GM23338 (cell line): ENCODE data around the gene SFTPB. TPM values are rescaled to one million over a fixed set of nuclear protein-coding genes. Genes with fewer than 3 reads are reported as not detected.

Source experiments
- ATAC-seq: fragments of 200-7000 bp; cut with Tn5 transposase; 3 replicates; pipeline ENCODE4 v1.9.1; 2020
- DNase-seq: peaks from one replicate; pipeline ENCODE4 v3.0.0-alpha.2; 2015; ENCODE audit warnings: low spot score
- H2AFZ ChIP-seq: fragments of 200-600 bp; sonication (generic); 2 replicates; pipeline ENCODE4 v1.8.0; 2016; ENCODE audit warnings: antibody characterized with exemption, mild to moderate bottlenecking, moderate library complexity
- H3F3A ChIP-seq: fragments of 200-600 bp; sonication (generic); replicated peaks from 2 replicates; pipeline ENCODE4 v1.8.0; 2017; ENCODE audit warnings: antibody characterized with exemption, mixed run types, low read depth
- H3K27ac ChIP-seq: fragments of 200-600 bp; sonication (generic); 2 replicates; pipeline ENCODE4 v1.6.1; 2016; ENCODE audit warnings: low read depth
- H3K27me3 ChIP-seq: fragments of 200-600 bp; sonication (generic); 2 replicates; pipeline ENCODE4 v1.8.0; 2016; ENCODE audit warnings: mild to moderate bottlenecking, mixed run types, moderate library complexity; ENCODE audit not compliant: insufficient read depth
- H3K36me3 ChIP-seq: fragments of 200-600 bp; sonication (generic); 2 replicates; pipeline ENCODE4 v1.8.0; 2016; ENCODE audit warnings: mild to moderate bottlenecking; ENCODE audit not compliant: insufficient read depth
- H3K4me1 ChIP-seq: fragments of 200-600 bp; sonication (generic); 2 replicates; pipeline ENCODE4 v1.8.0; 2016; ENCODE audit warnings: mild to moderate bottlenecking, moderate library complexity; ENCODE audit not compliant: insufficient read depth
- H3K4me2 ChIP-seq: fragments of 200-600 bp; sonication (generic); 2 replicates; pipeline ENCODE4 v1.7.1; 2017; ENCODE audit warnings: mixed run types
- H3K4me3 ChIP-seq: fragments of 200-600 bp; sonication (generic); 2 replicates; pipeline ENCODE4 v1.6.1; 2016; ENCODE audit warnings: mixed run types
- H3K79me2 ChIP-seq: fragments of 200-600 bp; sonication (generic); replicated peaks from 2 replicates; pipeline ENCODE4 v1.8.0; 2017; ENCODE audit warnings: mild to moderate bottlenecking; ENCODE audit not compliant: insufficient read depth
- H3K9me2 ChIP-seq: fragments of 200-600 bp; sonication (generic); 2 replicates; pipeline ENCODE4 v1.8.0; 2017; ENCODE audit not compliant: insufficient read depth
- H4K20me1 ChIP-seq: fragments of 200-600 bp; sonication (generic); replicated peaks from 2 replicates; pipeline ENCODE4 v1.8.0; 2017; ENCODE audit warnings: mild to moderate bottlenecking; ENCODE audit not compliant: insufficient read depth
- H3K27ac Mint-ChIP-seq: 2 replicates; pipeline ENCODE4 v1.8.0; 2020; ENCODE audit warnings: inconsistent platforms, mild to moderate bottlenecking, moderate library complexity, mixed read lengths
- H3K27me3 Mint-ChIP-seq: 3 replicates; pipeline ENCODE4 v1.8.0; 2022; ENCODE audit warnings: low read depth, mild to moderate bottlenecking, moderate library complexity, mixed read lengths, inconsistent platforms; ENCODE audit not compliant: insufficient read depth, poor library complexity
- H3K36me3 Mint-ChIP-seq: 3 replicates; pipeline ENCODE4 v1.8.0; 2021; ENCODE audit warnings: low read depth, mild to moderate bottlenecking, inconsistent platforms, moderate library complexity, mixed read lengths
- H3K4me1 Mint-ChIP-seq: 3 replicates; pipeline ENCODE4 v1.8.0; 2020; ENCODE audit warnings: mild to moderate bottlenecking, inconsistent platforms, mixed read lengths
- H3K4me3 Mint-ChIP-seq: 3 replicates; pipeline ENCODE4 v1.8.0; 2021; ENCODE audit warnings: moderate library complexity, mild to moderate bottlenecking, inconsistent platforms, mixed read lengths
- H3K9me3 Mint-ChIP-seq: 3 replicates; pipeline ENCODE4 v1.8.0; 2020; ENCODE audit warnings: moderate library complexity, mild to moderate bottlenecking, inconsistent platforms, mixed read lengths
- CREB1 ChIP-seq: fragments of 250-450 bp; sonication (Bioruptor Pico); IDR thresholded peaks from 2 replicates; pipeline ENCODE4 v1.5.0; 2020; ENCODE audit warnings: low read depth, mild to moderate bottlenecking, moderate library complexity
- EZH2phosphoT487 ChIP-seq: fragments of 200-600 bp; sonication (generic); IDR thresholded peaks from one replicate; pipeline ENCODE4 v1.8.1; 2018; ENCODE audit warnings: antibody characterized with exemption; ENCODE audit not compliant: unreplicated experiment
- JUNB ChIP-seq: IDR thresholded peaks from one replicate; pipeline ENCODE4 v1.6.1; 2016; ENCODE audit warnings: antibody characterized with exemption; ENCODE audit not compliant: unreplicated experiment
- POLR2AphosphoS5 ChIP-seq: IDR thresholded peaks from 2 replicates; pipeline ENCODE4 v1.6.1; 2016; ENCODE audit warnings: antibody characterized with exemption, low read depth
- REST ChIP-seq: IDR thresholded peaks from one replicate; pipeline ENCODE4 v1.6.1; 2018; ENCODE audit warnings: antibody characterized with exemption; ENCODE audit not compliant: unreplicated experiment
- ZNF114 ChIP-seq: fragments of 250-450 bp; sonication (Bioruptor Pico); IDR thresholded peaks from 2 replicates; pipeline ENCODE4 v1.5.0; 2020; ENCODE audit warnings: mild to moderate bottlenecking, moderate library complexity
- ZNF331 ChIP-seq: fragments of 250-450 bp; sonication (Bioruptor Pico); IDR thresholded peaks from 2 replicates; pipeline ENCODE4 v1.5.0; 2020; ENCODE audit warnings: low read depth, mild to moderate bottlenecking, moderate library complexity
- ZNF462 ChIP-seq: fragments of 250-450 bp; sonication (Bioruptor Pico); IDR thresholded peaks from 2 replicates; pipeline ENCODE4 v1.5.0; 2020; ENCODE audit warnings: mild to moderate bottlenecking, moderate library complexity
- polyA plus RNA-seq: library from polyadenylated mRNA; unstranded; fragments of >200 nt; fragmentation: Nextera tagmentation; extraction: Ambion mirVana; gene quantifications from 2 replicates; pipeline ENCODE4 v1.2.1, GENCODE V29; 2016
- total RNA-seq: library from RNA; depleted of rRNA; stranded (reverse); fragments of >200 nt; shearing (Covaris generic); gene quantifications from 2 replicates; pipeline ENCODE4 v1.2.3, GENCODE V29; 2014
- TF ChIP-seq, protein P1 (sequence below), 2 experiments: fragments of 200-600 bp in 1 of 2; sonication (generic) in 1 of 2; conservative IDR thresholded peaks; 2 replicates each; pipeline versions ENCODE4 v1.5.1 to v1.6.1; 2016 to 2017; ENCODE audit warnings: antibody characterized with exemption in 2 of 2, low read depth in 2 of 2, mild to moderate bottlenecking in 2 of 2, moderate library complexity in 1 of 2

Gene SFTPB
- total and polyA plus RNA-seq, 2 experiments from 2014 or later, result 0.06 TPM; not detected in 1

DNA sequence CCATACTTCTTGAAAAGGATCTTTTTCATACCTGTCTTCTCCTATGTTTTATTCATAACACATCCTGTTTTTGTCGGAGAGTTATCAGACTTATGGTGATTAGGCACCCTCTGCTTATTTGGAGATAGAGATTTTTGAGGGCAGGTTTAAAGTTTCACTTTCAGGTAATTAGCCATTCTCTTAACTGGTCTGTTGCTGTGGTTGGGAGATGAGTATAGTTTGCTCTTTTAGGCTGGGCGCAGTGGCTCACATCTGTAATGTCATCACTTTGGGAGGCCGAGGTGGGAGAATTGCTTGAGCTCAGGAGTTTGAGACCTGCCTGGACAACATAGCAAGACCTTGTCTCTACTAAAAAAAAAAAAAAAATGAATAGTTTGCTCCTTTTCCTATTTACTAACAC, 25.3 kb downstream of the SFTPB start:
- no peaks in the 10 kb centered on the region for H3K4me1 Mint-ChIP-seq
- no peaks in the 10 kb centered on the region for H3K4me1 ChIP-seq
- 0 out of 2 replicates have a peak, but pooled peaks cover 6% of the 10 kb centered on the region for H3F3A ChIP-seq
- peaks cover 18% of the 10 kb centered on the region for H4K20me1 ChIP-seq
- TF ChIP-seq CREB1, result no peak
- no peak for TF ChIP-seq POLR2AphosphoS5
- no peak for TF ChIP-seq ZNF462 (CRISPR knock-in tag)
- TF ChIP-seq EZH2phosphoT487, result no peak
- TF ChIP-seq REST, result no peak
- TF ChIP-seq JUNB, result no peak
- TF ChIP-seq ZNF114 (CRISPR knock-in tag), result no peak
- TF ChIP-seq ZNF331 (CRISPR knock-in tag), result no peak
- TF ChIP-seq, protein P1, sequence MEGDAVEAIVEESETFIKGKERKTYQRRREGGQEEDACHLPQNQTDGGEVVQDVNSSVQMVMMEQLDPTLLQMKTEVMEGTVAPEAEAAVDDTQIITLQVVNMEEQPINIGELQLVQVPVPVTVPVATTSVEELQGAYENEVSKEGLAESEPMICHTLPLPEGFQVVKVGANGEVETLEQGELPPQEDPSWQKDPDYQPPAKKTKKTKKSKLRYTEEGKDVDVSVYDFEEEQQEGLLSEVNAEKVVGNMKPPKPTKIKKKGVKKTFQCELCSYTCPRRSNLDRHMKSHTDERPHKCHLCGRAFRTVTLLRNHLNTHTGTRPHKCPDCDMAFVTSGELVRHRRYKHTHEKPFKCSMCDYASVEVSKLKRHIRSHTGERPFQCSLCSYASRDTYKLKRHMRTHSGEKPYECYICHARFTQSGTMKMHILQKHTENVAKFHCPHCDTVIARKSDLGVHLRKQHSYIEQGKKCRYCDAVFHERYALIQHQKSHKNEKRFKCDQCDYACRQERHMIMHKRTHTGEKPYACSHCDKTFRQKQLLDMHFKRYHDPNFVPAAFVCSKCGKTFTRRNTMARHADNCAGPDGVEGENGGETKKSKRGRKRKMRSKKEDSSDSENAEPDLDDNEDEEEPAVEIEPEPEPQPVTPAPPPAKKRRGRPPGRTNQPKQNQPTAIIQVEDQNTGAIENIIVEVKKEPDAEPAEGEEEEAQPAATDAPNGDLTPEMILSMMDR (conservative IDR thresholded peaks at IDR 0.05; ENCODE audit: low read depth in 2 of 2), result no peak
- H3K36me3 Mint-ChIP-seq, result peaks cover 95% of the 10 kb centered on the region
- no peaks in the 10 kb centered on the region for H3K27me3 ChIP-seq
- no peak overlapping the region for H2AFZ ChIP-seq
- no peak overlapping the region for H3K27ac Mint-ChIP-seq
- no peaks in the 10 kb centered on the region for H3K9me2 ChIP-seq
- no peak overlapping the region for H3K4me3 Mint-ChIP-seq
- H3K79me2 ChIP-seq, result no peaks in the 10 kb centered on the region
- DNase-seq (no peak), ATAC-seq (no peak)
- no peak overlapping the region for H3K4me3 ChIP-seq
- peaks cover 3% of the 10 kb centered on the region for H3K27me3 Mint-ChIP-seq
- no peak overlapping the region for H3K4me2 ChIP-seq
- 0 out of 2 replicates have a peak overlapping the region, but pooled peaks have one; percentile 39 for H3K27ac ChIP-seq
- peaks cover 86% of the 10 kb centered on the region for H3K36me3 ChIP-seq
- no peaks in the 10 kb centered on the region for H3K9me3 Mint-ChIP-seq
